GM18526 (cell line): Measurements from ENCODE around the gene PLCH1.

Experiments
- POLR2A ChIP-seq: IDR thresholded peaks from 3 replicates; pipeline ENCODE4 v1.6.1; 2011; ENCODE audit not compliant: insufficient read length; ENCODE audit errors: extremely low read depth

The PLCH1 gene

DNA sequence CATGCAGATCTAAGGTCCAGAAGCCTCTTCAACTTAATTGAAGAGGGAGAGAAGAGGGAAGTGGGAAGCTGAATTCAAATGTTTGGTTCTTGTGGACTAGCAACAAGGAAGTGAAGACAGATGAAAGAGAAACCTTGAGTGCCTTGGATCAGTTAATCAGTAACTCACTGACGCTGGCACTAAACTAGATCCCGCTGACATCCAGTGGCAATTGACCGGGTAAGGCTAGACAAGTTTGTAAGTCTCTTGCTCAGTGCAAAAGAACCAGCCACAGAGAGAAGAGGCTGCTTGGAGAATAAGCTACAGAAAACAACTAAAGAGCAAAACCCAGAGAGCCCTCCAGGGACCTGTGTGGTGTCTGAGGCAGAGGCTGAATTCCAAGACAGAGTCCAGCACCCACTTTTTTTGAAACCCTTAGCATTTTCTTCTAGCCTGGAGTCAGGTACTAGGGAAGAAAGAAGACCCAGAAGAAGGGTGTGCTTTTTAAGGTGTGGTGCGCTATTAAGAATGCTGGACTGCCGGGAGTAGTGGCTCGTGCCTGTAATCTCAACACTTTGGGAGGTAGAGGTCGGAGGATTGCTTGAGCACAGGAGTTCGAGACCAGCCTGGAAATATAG lies 6.9 kb downstream of the PLCH1 start:
- TF ChIP-seq POLR2A: no peak

GRCh38 chr3:155736381-155736780 lies 8.5 kb downstream of the PLCH1 start:
- no peak for TF ChIP-seq POLR2A

DNA sequence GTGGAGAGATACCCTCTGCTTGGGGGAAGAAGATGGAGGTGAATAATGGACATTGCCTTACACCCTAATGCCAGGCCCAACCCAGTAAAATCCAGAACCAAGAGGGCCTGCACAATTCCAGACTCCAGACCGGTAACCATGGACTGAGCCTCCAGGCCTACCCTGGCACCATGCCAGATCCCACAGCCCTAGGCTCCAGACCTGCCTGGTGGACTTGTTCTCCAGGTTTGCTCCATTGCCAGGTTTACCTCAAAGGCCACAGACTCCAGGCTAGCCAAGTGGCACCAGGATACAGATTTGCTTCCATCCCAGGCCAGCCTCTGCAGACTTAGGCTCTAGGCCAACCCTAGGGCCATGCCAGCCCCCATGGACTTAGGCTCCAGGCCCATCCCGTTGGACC lies 14.0 kb downstream of the PLCH1 start:
- no peak for TF ChIP-seq POLR2A

DNA sequence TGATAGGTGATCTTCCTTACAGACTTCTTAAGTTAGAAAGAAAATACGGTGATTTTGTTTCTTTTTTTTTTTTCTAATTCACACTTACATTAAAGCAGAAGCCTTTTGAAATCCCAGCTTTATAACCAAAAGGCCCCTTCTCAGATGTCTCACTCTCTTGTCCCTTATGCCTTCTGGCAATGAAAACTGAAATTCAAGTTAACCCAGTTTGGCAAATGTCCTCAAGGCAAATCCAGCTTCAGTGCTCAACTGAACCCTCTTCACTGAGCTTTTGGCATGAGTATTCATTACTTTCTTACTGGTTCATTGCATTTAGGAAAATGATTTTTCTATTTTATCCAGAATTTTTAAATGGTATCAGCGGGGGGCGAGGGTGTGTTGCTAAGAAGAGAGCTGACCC lies 17.0 kb downstream of the PLCH1 start:
- TF ChIP-seq POLR2A: no peak

DNA sequence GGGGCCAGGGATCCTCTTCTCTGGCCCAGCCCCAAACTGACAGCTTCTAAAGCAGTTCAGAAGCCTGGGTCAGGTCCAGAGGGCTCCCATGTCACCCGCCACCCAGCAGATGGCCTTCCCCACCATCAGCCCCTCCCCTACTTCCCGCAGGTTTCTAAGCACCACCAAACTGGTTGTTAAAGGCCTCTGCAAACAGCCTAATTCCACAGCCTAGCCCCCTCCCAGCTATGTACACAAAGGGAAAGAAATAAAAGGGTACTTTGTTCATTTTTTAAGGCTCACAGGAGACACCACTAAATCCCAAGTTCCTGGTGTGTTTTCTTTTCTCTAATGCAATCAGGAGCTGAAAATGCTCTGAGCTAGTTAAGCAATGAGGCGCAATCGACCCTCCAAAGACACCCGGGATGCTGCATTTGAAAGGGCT lies 30.6 kb downstream of the PLCH1 start:
- TF ChIP-seq POLR2A: no peak

GRCh38 chr3:155712008-155712407 lies 32.9 kb downstream of the PLCH1 start:
- no peak for TF ChIP-seq POLR2A

DNA sequence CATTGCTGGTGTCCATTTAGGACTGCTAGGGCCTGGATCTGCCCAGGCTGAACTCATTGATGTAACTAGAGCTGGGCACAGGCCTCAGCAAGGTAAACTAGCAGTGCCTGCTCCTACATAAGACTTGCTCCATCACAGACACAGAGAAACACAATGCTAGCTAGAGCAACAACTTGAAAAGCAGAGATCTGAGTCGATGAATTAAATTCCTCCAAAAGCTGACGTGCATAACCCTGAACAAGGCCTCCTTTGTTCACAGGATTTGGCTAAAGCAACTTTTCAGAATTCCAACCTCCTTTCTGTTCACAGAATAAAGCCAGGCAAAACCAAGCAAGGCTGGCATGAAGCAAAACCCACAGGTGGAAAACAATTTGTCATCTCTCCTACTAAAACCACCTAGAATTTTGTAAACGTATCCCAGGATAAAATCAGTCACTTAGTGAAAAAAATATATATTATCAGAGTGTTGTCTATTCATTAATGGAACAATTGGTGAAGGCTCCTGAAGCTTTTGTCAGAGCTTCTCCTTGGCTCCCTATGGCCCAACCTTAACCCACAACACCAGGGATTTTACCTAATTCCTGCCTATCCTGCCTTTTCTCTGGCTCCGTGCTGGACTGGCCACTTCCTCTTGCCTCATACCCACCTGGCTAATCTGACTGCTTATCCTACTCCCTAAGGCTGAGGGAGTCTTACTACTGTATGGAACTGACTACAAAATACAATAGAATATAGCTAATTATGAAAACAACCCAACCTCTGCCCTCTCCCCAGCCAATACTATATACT lies 39.9 kb downstream of the PLCH1 start:
- TF ChIP-seq POLR2A: no peak

DNA sequence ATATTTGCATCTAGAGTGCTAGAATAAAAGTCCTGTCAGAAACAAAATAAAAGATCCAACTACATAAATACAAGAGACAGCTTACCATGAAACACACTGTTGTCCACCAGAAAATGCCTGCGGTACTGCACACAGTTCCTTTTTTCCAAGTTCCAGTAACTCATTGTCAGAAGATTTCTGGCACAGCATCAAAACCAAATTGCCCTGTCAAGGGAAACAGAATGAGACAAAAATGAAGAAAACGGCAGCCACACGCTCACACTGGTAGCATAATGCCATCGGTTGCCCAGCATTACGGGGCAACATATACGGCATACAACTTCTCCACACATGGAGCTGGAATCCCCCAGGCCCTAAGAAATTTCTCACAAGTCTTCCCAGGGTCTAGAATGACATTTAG lies 40.8 kb downstream of the PLCH1 start:
- TF ChIP-seq POLR2A: no peak

GRCh38 chr3:155702745-155703591 lies 41.9 kb downstream of the PLCH1 start:
- no peak for TF ChIP-seq POLR2A

DNA sequence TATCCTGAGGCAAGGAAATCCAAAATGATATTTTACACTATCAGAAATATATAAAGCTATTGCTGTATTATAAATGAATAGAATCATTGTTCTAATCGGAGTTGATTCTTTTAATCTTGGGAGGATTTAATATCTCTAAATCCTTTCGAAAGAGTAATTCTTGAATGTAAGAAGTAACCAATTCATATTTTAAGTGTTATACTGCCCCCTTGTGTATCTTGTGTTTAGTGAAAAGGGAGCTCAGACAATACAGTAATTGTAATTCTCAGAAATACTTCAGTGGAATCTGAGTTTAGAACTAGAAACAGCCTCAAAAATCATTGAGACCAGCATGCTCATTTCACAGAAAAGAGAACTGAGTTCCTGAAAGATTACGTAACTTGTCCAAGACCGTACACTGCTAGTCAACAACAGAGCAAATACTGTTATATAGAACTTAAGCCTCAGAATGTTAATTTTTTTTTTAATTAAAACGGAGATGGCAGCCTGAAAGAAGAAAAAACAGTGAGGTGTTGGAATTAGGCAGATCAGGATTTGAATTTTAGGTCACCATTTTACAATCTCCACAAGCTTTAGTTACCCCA lies 42.9 kb downstream of the PLCH1 start:
- TF ChIP-seq POLR2A: no peak

GRCh38 chr3:155697542-155697941 lies 47.3 kb downstream of the PLCH1 start:
- no peak for TF ChIP-seq POLR2A

GRCh38 chr3:155690921-155691320 lies 54.0 kb downstream of the PLCH1 start:
- TF ChIP-seq POLR2A: no peak

DNA sequence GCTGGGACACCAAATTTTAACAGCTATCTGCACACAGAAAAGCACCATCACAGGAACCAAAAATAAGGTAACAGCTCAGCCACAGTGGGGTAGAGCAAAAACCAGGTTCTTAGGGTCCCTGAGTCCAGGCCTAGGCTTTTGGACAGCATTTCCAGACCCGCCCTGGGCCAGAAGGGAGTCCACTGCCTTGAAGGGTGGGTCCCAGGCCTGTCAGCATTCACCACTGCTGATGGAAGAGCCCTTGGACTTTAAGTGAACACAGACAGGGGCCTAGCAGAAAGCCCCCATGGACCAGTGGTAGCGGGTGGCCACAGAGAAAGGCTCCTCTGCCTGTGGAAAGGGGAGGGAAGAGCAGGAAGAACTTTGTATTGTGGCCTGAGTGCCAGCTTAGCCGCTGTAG lies 56.4 kb downstream of the PLCH1 start:
- TF ChIP-seq POLR2A: no peak

GRCh38 chr3:155683344-155683720 lies 61.5 kb downstream of the PLCH1 start:
- TF ChIP-seq POLR2A: no peak
